Esophagus squamous epithelium (tissue), 4 donors: ENCODE data around the gene C1orf21.

Experiments used
- CTCF ChIP-seq, 6 experiments: fragments of 450-650 bp in 4 of 6; fragments of 200-600 bp in 2 of 6; sonication (generic) in 2 of 6; IDR thresholded peaks; one replicate each; pipeline ENCODE4 v1.5.1; 2016 to 2019; ENCODE audit warnings: antibody characterized with exemption in 6 of 6, mild to moderate bottlenecking in 4 of 6, moderate library complexity in 4 of 6
- POLR2A ChIP-seq, 4 donors: fragments of 450-650 bp; IDR thresholded peaks; one replicate each; pipeline ENCODE4 v1.6.1; 2017; ENCODE audit warnings: antibody characterized with exemption in 4 of 4, mild to moderate bottlenecking in 4 of 4, moderate library complexity in 3 of 4

- TF ChIP-seq CTCF (IDR thresholded peaks at IDR 0.05) (peak in 2 of 6 experiments; percentile 15 to 18), POLR2A (IDR thresholded peaks at IDR 0.05) (no peak)
Observed at GRCh38 chr1:184545601-184546000, 158.8 kb downstream of the C1orf21 start.
